ENCODE measurements around the gene REEP3. TPM values are rescaled to one million over a fixed set of nuclear protein-coding genes. Genes with fewer than 3 reads are reported as not detected.

REEP3 gene
- total and polyA plus RNA-seq, 2 experiments from 2014 or later: 43.1 to 73.6 TPM

DNA sequence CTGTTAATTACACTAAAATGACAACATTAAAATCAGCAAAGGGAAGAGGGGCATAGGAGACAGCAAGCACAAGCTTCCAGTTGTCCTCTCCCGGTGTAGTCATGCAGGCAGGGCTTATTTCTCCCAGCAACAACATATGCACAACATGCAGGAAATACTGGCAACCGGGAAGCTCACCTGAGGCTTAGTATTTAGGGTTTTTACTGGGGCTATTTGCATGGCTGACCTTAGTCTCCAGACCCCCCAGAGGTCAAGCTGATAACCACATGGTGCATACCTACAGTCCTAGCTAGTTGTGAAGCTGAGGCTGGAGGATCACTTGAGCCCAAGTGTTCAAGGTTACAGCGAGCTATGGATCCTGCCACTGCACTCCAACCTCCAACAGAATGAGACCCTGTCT, 42.6 kb upstream of the REEP3 start:
- Histone ChIP-seq H3K27ac (no peak overlapping the region), H3K9me2 (replicated peaks; ENCODE audit: insufficient read depth) (no peaks in the 10 kb centered on the region), H3K36me3 (replicated peaks; ENCODE audit: insufficient read depth, low read depth) (no peaks in the 10 kb centered on the region), H2AFZ (no peak overlapping the region), H3K79me2 (peaks cover 97% of the 10 kb centered on the region), H3K4me1 (ENCODE audit: insufficient read depth) (peaks cover 7% of the 10 kb centered on the region), H3K27me3 (no peaks in the 10 kb centered on the region), H3K9me3 (ENCODE audit: low read depth) (no peaks in the 10 kb centered on the region), H3K4me3 (no peak overlapping the region), H3K4me2 (no peak overlapping the region), H4K20me1 (ENCODE audit: insufficient read depth, poor library complexity, severe bottlenecking) (peaks cover 10% of the 10 kb centered on the region)
- TF ChIP-seq EZH2 (IDR thresholded peaks at IDR 0.05; ENCODE audit: borderline replicate concordance): no peak
- TF ChIP-seq EZH2phosphoT487 (IDR thresholded peaks at IDR 0.05; ENCODE audit: low read depth, severe bottlenecking, unreplicated experiment): no peak
- TF ChIP-seq, protein P1, sequence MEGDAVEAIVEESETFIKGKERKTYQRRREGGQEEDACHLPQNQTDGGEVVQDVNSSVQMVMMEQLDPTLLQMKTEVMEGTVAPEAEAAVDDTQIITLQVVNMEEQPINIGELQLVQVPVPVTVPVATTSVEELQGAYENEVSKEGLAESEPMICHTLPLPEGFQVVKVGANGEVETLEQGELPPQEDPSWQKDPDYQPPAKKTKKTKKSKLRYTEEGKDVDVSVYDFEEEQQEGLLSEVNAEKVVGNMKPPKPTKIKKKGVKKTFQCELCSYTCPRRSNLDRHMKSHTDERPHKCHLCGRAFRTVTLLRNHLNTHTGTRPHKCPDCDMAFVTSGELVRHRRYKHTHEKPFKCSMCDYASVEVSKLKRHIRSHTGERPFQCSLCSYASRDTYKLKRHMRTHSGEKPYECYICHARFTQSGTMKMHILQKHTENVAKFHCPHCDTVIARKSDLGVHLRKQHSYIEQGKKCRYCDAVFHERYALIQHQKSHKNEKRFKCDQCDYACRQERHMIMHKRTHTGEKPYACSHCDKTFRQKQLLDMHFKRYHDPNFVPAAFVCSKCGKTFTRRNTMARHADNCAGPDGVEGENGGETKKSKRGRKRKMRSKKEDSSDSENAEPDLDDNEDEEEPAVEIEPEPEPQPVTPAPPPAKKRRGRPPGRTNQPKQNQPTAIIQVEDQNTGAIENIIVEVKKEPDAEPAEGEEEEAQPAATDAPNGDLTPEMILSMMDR (IDR thresholded peaks at IDR 0.05; ENCODE audit: poor library complexity): no peak
- 38% methylated on average over 3 of the region's 3 CpGs for WGBS (ENCODE audit: low lambda C conversion rate, missing lambda C conversion rate)
- no peak for DNase-seq (ENCODE audit: low spot score)

DNA sequence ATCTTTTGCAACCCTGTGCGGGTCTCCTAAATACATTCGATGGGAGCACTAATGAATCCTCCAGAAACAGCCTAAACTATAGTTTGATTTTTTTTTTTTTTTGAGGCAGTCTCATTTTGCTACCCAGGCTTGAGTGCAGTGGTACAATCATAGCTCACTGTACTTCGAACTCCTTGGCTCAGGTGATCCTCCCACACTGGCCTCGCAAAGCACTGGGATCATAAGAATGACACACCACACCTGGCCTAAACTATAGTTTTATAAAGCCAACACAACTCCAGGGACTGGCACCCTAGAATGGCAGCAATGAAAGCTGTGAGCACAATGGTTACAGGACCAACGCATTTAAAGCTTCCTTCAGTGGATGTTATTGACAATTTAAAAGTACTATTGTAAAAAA, 41.0 kb upstream of the REEP3 start:
- WGBS (ENCODE audit: low lambda C conversion rate, missing lambda C conversion rate): 91% methylated on average over 5 of the region's 5 CpGs
- Histone ChIP-seq H4K20me1 (ENCODE audit: insufficient read depth, poor library complexity, severe bottlenecking) (peaks cover 15% of the 10 kb centered on the region), H3K4me2 (no peak overlapping the region), H3K36me3 (replicated peaks; ENCODE audit: insufficient read depth, low read depth) (no peaks in the 10 kb centered on the region), H3K79me2 (peaks cover 96% of the 10 kb centered on the region), H3K4me3 (no peak overlapping the region), H3K9me2 (replicated peaks; ENCODE audit: insufficient read depth) (no peaks in the 10 kb centered on the region), H3K9me3 (ENCODE audit: low read depth) (no peaks in the 10 kb centered on the region), H3K27ac (no peak overlapping the region), H3K27me3 (no peaks in the 10 kb centered on the region), H3K4me1 (ENCODE audit: insufficient read depth) (peaks cover 7% of the 10 kb centered on the region), H2AFZ (no peak overlapping the region)
- TF ChIP-seq EZH2 (IDR thresholded peaks at IDR 0.05; ENCODE audit: borderline replicate concordance) (no peak), EZH2phosphoT487 (IDR thresholded peaks at IDR 0.05; ENCODE audit: low read depth, severe bottlenecking, unreplicated experiment) (no peak)
- TF ChIP-seq, protein P1 (IDR thresholded peaks at IDR 0.05; ENCODE audit: poor library complexity): no peak
- DNase-seq (ENCODE audit: low spot score): peak; percentile 36

DNA sequence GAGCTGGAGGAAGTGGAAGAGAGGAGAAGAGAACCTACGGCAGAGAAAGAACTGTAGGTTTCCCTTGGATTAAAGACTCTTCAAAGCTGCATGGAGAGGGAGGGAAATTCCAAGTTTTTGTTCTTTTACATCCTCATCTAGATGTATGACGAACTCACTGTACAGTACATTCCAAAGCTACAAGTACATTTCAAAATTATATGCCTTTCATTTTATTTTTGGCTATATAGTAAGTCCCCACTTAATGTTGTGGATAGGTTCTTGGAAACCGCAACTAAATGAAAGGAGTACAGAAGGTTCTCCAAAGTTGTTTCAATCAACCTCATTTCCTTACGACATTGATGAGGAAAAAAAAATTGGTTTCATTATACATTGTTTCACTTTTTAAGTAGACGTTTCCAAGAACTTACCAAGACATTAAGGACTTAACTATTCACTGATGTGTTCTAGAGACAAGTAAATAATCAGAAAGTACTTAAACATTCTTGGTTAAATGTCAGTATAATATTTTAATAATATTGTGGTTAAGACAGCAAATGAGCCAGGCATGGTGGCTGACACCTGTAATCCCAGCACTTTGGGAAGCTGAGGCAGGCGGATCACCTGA, 39.3 kb upstream of the REEP3 start:
- Histone ChIP-seq H3K36me3 (replicated peaks; ENCODE audit: insufficient read depth, low read depth) (no peaks in the 10 kb centered on the region), H3K79me2 (peaks cover 96% of the 10 kb centered on the region), H3K27ac (no peak overlapping the region), H3K4me1 (ENCODE audit: insufficient read depth) (peaks cover 7% of the 10 kb centered on the region), H2AFZ (no peak overlapping the region), H4K20me1 (ENCODE audit: insufficient read depth, poor library complexity, severe bottlenecking) (peaks cover 21% of the 10 kb centered on the region), H3K4me3 (no peak overlapping the region), H3K4me2 (no peak overlapping the region), H3K9me2 (replicated peaks; ENCODE audit: insufficient read depth) (no peaks in the 10 kb centered on the region), H3K27me3 (no peaks in the 10 kb centered on the region), H3K9me3 (ENCODE audit: low read depth) (no peaks in the 10 kb centered on the region)
- TF ChIP-seq, protein P1 (IDR thresholded peaks at IDR 0.05; ENCODE audit: poor library complexity): no peak
- TF ChIP-seq EZH2 (IDR thresholded peaks at IDR 0.05; ENCODE audit: borderline replicate concordance) (no peak), EZH2phosphoT487 (IDR thresholded peaks at IDR 0.05; ENCODE audit: low read depth, severe bottlenecking, unreplicated experiment) (no peak)
- 86% methylated on average over 6 of the region's 6 CpGs for WGBS (ENCODE audit: low lambda C conversion rate, missing lambda C conversion rate)
- no peak for DNase-seq (ENCODE audit: low spot score)
